HL-60 (cell line): Measurements from ENCODE around the gene UBTD1.
"Not testable (repeated sequence)": the region's sequence is repeated elsewhere in the genome, so short reads cannot be mapped to it uniquely, and the experiment has no call there.

Experiments
- CTCF ChIP-seq: IDR thresholded peaks from one replicate; pipeline ENCODE4 v1.5.1; 2011; ENCODE audit warnings: low read length, control low read depth, inconsistent platforms; ENCODE audit not compliant: insufficient read depth
- GABPA ChIP-seq: IDR thresholded peaks from 2 replicates; pipeline ENCODE4 v1.6.1; 2012; ENCODE audit warnings: low read depth
- SPI1 ChIP-seq: IDR thresholded peaks from 2 replicates; pipeline ENCODE4 v1.6.1; 2012; ENCODE audit warnings: low read depth, mild to moderate bottlenecking, borderline replicate concordance
- TF ChIP-seq, protein P1 (sequence below): IDR thresholded peaks from 2 replicates; pipeline ENCODE4 v1.6.1; 2012; ENCODE audit warnings: low read depth; ENCODE audit not compliant: insufficient replicate concordance

DNA sequence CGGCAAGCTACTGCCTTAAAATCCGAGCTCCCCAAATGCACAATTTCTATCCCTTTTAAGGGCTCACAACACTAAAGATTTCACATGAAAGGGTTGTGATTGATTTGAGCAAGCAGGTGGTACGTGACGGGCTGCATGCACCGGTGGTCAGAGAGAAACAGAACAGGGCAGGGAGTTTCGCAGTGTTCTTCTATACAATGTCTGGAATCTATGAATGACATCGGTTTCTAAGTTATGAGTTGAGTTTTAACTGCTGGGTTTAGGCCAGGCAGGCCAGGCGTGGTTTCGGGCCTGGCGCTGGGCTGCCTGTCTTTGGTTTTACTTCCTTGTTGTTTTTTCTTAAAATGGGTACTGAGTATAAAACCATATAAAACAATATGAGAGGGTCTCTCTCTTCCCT lies 56.8 kb downstream of the UBTD1 start:
- TF ChIP-seq CTCF, SPI1, GABPA: not testable (repeated sequence)
- TF ChIP-seq, protein P1, sequence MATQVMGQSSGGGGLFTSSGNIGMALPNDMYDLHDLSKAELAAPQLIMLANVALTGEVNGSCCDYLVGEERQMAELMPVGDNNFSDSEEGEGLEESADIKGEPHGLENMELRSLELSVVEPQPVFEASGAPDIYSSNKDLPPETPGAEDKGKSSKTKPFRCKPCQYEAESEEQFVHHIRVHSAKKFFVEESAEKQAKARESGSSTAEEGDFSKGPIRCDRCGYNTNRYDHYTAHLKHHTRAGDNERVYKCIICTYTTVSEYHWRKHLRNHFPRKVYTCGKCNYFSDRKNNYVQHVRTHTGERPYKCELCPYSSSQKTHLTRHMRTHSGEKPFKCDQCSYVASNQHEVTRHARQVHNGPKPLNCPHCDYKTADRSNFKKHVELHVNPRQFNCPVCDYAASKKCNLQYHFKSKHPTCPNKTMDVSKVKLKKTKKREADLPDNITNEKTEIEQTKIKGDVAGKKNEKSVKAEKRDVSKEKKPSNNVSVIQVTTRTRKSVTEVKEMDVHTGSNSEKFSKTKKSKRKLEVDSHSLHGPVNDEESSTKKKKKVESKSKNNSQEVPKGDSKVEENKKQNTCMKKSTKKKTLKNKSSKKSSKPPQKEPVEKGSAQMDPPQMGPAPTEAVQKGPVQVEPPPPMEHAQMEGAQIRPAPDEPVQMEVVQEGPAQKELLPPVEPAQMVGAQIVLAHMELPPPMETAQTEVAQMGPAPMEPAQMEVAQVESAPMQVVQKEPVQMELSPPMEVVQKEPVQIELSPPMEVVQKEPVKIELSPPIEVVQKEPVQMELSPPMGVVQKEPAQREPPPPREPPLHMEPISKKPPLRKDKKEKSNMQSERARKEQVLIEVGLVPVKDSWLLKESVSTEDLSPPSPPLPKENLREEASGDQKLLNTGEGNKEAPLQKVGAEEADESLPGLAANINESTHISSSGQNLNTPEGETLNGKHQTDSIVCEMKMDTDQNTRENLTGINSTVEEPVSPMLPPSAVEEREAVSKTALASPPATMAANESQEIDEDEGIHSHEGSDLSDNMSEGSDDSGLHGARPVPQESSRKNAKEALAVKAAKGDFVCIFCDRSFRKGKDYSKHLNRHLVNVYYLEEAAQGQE: not testable (repeated sequence)
